H7 (cell line): Measurements from ENCODE around the gene DYNLT3. TPM values are rescaled to one million over a fixed set of nuclear protein-coding genes. Genes with fewer than 3 reads are reported as not detected.

ENCODE experiments used
- DNase-seq: peaks from one replicate; pipeline ENCODE4 v3.0.0; 2012
- H3K27me3 ChIP-seq: 2 replicates; pipeline ENCODE4 v1.6.0; 2011; ENCODE audit warnings: mild to moderate bottlenecking, low read length; ENCODE audit not compliant: control insufficient read depth, insufficient read depth
- H3K36me3 ChIP-seq: replicated peaks from 2 replicates; pipeline ENCODE4 v1.5.1; 2011; ENCODE audit warnings: low read length; ENCODE audit not compliant: control insufficient read depth, insufficient read depth
- H3K4me3 ChIP-seq: 2 replicates; pipeline ENCODE4 v1.5.1; 2011; ENCODE audit warnings: low read depth, mild to moderate bottlenecking, control low read depth, low read length, moderate library complexity; ENCODE audit not compliant: insufficient read depth
- total RNA-seq: library from RNA; depleted of rRNA; stranded (reverse); fragments of >200 nt; shearing (Covaris generic); gene quantifications from 2 replicates; pipeline ENCODE4 v1.2.3, GENCODE V29; 2014

The DYNLT3 gene
- total RNA-seq, 1 experiment from 2014 or later, result 6.7 TPM

- Histone ChIP-seq H3K4me3 (no peak overlapping the region), H3K27me3 (no peaks in the 10 kb centered on the region), H3K36me3 (no peaks in the 10 kb centered on the region)
- no peak for DNase-seq
Measured at GRCh38 chrX:37863728-37864127, 16.4 kb upstream of the DYNLT3 start.

- Histone ChIP-seq H3K4me3 (no peak overlapping the region), H3K36me3 (no peaks in the 10 kb centered on the region), H3K27me3 (no peaks in the 10 kb centered on the region)
- no peak for DNase-seq
Measured at GRCh38 chrX:37862851-37863250, 15.5 kb upstream of the DYNLT3 start.

GRCh38 chrX:37860721-37861120 lies 13.3 kb upstream of the DYNLT3 start:
- DNase-seq, result no peak
- Histone ChIP-seq H3K27me3 (no peaks in the 10 kb centered on the region), H3K4me3 (no peak overlapping the region), H3K36me3 (no peaks in the 10 kb centered on the region)

GRCh38 chrX:37854748-37855147 lies 7.4 kb upstream of the DYNLT3 start:
- Histone ChIP-seq H3K36me3 (no peaks in the 10 kb centered on the region), H3K4me3 (no peak overlapping the region), H3K27me3 (no peaks in the 10 kb centered on the region)
- DNase-seq, result no peak

- H3K36me3 ChIP-seq, result no peaks in the 10 kb centered on the region
- H3K27me3 ChIP-seq, result no peaks in the 10 kb centered on the region
- no peak overlapping the region for H3K4me3 ChIP-seq
- DNase-seq, result no peak
Measured at GRCh38 chrX:37854148-37854547, 6.8 kb upstream of the DYNLT3 start.

GRCh38 chrX:37847733-37848197 lies 394 bp upstream of the DYNLT3 start:
- Histone ChIP-seq H3K36me3 (no peaks in the 10 kb centered on the region), H3K4me3 (peak overlapping the region; percentile 60), H3K27me3 (no peaks in the 10 kb centered on the region)
- no peak for DNase-seq

- no peaks in the 10 kb centered on the region for H3K27me3 ChIP-seq
- no peak for DNase-seq
- H3K4me3 ChIP-seq, result peak overlapping the region; percentile 60
- no peaks in the 10 kb centered on the region for H3K36me3 ChIP-seq
Measured at GRCh38 chrX:37846558-37846933, 825 bp downstream of the DYNLT3 start.

- DNase-seq, result no peak
- Histone ChIP-seq H3K27me3 (no peaks in the 10 kb centered on the region), H3K4me3 (no peak overlapping the region), H3K36me3 (no peaks in the 10 kb centered on the region)
Measured at GRCh38 chrX:37846141-37846540, 1.2 kb downstream of the DYNLT3 start.

- Histone ChIP-seq H3K4me3 (no peak overlapping the region), H3K36me3 (no peaks in the 10 kb centered on the region), H3K27me3 (no peaks in the 10 kb centered on the region)
- DNase-seq, result no peak
Measured at GRCh38 chrX:37844622-37845021, 2.7 kb downstream of the DYNLT3 start.

- Histone ChIP-seq H3K4me3 (no peak overlapping the region), H3K36me3 (no peaks in the 10 kb centered on the region), H3K27me3 (no peaks in the 10 kb centered on the region)
- DNase-seq, result no peak
Measured at GRCh38 chrX:37840931-37841330, 6.4 kb downstream of the DYNLT3 start.

- no peaks in the 10 kb centered on the region for H3K36me3 ChIP-seq
- no peak for DNase-seq
- no peaks in the 10 kb centered on the region for H3K27me3 ChIP-seq
- H3K4me3 ChIP-seq, result no peak overlapping the region
Measured at GRCh38 chrX:37834937-37835336, 12.4 kb downstream of the DYNLT3 start.

GRCh38 chrX:37830371-37830770 lies 17.0 kb downstream of the DYNLT3 start:
- no peaks in the 10 kb centered on the region for H3K27me3 ChIP-seq
- no peak for DNase-seq
- H3K36me3 ChIP-seq, result no peaks in the 10 kb centered on the region
- no peak overlapping the region for H3K4me3 ChIP-seq

- no peak overlapping the region for H3K4me3 ChIP-seq
- H3K36me3 ChIP-seq, result no peaks in the 10 kb centered on the region
- DNase-seq, result no peak
- H3K27me3 ChIP-seq, result no peaks in the 10 kb centered on the region
Measured at GRCh38 chrX:37829721-37830120, 17.6 kb downstream of the DYNLT3 start.

GRCh38 chrX:37825215-37825842 lies 22.0 kb downstream of the DYNLT3 start:
- DNase-seq, result peak; percentile 18

GRCh38 chrX:37824491-37825214 lies 22.7 kb downstream of the DYNLT3 start:
- DNase-seq, result no peak
- no peaks in the 10 kb centered on the region for H3K36me3 ChIP-seq
- H3K27me3 ChIP-seq, result no peaks in the 10 kb centered on the region
- no peak overlapping the region for H3K4me3 ChIP-seq

More at GRCh38 chrX:37825215-37825842, 22.0 kb downstream of the DYNLT3 start:
- Histone ChIP-seq H3K4me3 (no peak overlapping the region), H3K27me3 (no peaks in the 10 kb centered on the region), H3K36me3 (no peaks in the 10 kb centered on the region)
